Activated T-cell treated with anti-CD3 and anti-CD28 coated beads for 24 hours (primary cell): ENCODE measurements around the gene SLC25A40.
"Not testable (repeated sequence)": the region's sequence is repeated elsewhere in the genome, so short reads cannot be mapped to it uniquely, and the experiment has no call there.

ENCODE experiments used
- DNase-seq: peaks from one replicate; pipeline ENCODE4 v3.0.0-alpha.2; 2020; ENCODE audit warnings: low read depth

SLC25A40 gene

GRCh38 chr7:87870471-87870870 lies 5.7 kb downstream of the SLC25A40 start:
- DNase-seq = no peak

GRCh38 chr7:87866533-87866932 lies 9.6 kb downstream of the SLC25A40 start:
- not testable (repeated sequence) for DNase-seq

GRCh38 chr7:87866089-87866488 lies 10.1 kb downstream of the SLC25A40 start:
- DNase-seq = no peak

GRCh38 chr7:87858417-87859100 lies 17.6 kb downstream of the SLC25A40 start:
- no peak for DNase-seq

- no peak for DNase-seq
Observed at GRCh38 chr7:87853237-87853864, 22.8 kb downstream of the SLC25A40 start.

GRCh38 chr7:87852306-87852705 lies 23.9 kb downstream of the SLC25A40 start:
- DNase-seq = no peak

GRCh38 chr7:87850836-87851593 lies 25.1 kb downstream of the SLC25A40 start:
- no peak for DNase-seq

GRCh38 chr7:87837597-87837996 lies 38.6 kb downstream of the SLC25A40 start:
- DNase-seq = no peak

- DNase-seq = no peak
Observed at GRCh38 chr7:87833130-87833529, 43.0 kb downstream of the SLC25A40 start.

GRCh38 chr7:87831097-87831496 lies 45.1 kb downstream of the SLC25A40 start:
- no peak for DNase-seq

GRCh38 chr7:87828383-87828782 lies 47.8 kb downstream of the SLC25A40 start:
- DNase-seq = not testable (repeated sequence)

- DNase-seq = not testable (repeated sequence)
Observed at GRCh38 chr7:87825369-87825768, 50.8 kb downstream of the SLC25A40 start.

- not testable (repeated sequence) for DNase-seq
Observed at GRCh38 chr7:87822056-87822455, 54.1 kb downstream of the SLC25A40 start.

GRCh38 chr7:87818336-87818735 lies 57.8 kb downstream of the SLC25A40 start:
- no peak for DNase-seq

GRCh38 chr7:87816389-87816788 lies 59.8 kb downstream of the SLC25A40 start:
- no peak for DNase-seq

GRCh38 chr7:87810726-87811125 lies 65.4 kb downstream of the SLC25A40 start:
- no peak for DNase-seq

GRCh38 chr7:87810130-87810529 lies 66.0 kb downstream of the SLC25A40 start:
- no peak for DNase-seq

GRCh38 chr7:87806150-87806549 lies 70.0 kb downstream of the SLC25A40 start:
- DNase-seq = no peak

- DNase-seq = no peak
Observed at GRCh38 chr7:87797798-87798403, 78.3 kb downstream of the SLC25A40 start.

- DNase-seq = no peak
Observed at GRCh38 chr7:87797395-87797794, 78.8 kb downstream of the SLC25A40 start.

- DNase-seq = no peak
Observed at GRCh38 chr7:87785368-87785995, 90.7 kb downstream of the SLC25A40 start.

GRCh38 chr7:87784424-87784823 lies 91.7 kb downstream of the SLC25A40 start:
- no peak for DNase-seq
